DMS153 (cell line): ENCODE measurements around the gene KRT71.
A peak's percentile ranks its signal among the peaks of the same experiment; 100 is the strongest.
"Not testable (repeated sequence)": the region's sequence is repeated elsewhere in the genome, so short reads cannot be mapped to it uniquely, and the experiment has no call there.

Experiments
- DNase-seq: peaks from one replicate; lab custom pipeline; 2025; lab: John Stamatoyannopoulos, UW

KRT71 gene

GRCh38 chr12:52552681-52553195, at the start of gene KRT71:
TSS of gene KRT71 (minus strand) at chr12:52553145. CDS start at chr12:52553077, 68 bp downstream.
- no peak for DNase-seq

GRCh38 chr12:52602552-52602951, 49.6 kb upstream of the KRT71 start:
- DNase-seq = no peak

DNA sequence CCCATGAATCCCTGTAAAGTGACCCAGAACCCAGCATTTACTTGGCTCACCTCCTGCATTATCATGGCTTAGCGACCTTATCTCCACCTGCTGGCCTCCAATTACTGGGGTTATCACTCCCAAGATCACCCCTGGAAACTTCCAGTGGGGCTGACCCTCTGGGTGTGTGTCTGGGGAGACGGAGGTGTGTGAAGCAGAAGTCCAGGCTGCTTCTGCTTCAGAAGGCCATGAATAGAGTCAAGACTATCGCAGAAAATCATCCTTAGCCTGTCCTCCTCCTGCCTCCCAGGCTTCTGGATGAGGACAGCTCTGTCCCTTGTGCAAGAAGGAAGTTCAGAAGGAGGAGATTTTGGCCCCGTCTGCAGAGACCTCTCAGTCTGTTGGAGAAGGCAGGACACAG, 48.7 kb upstream of the KRT71 start:
- no peak for DNase-seq

GRCh38 chr12:52600941-52601481, 48.1 kb upstream of the KRT71 start, which contains the start of gene KRT72:
TSS of gene KRT72 (minus strand) at chr12:52601463. CDS start at chr12:52601452, 11 bp downstream.
- no peak for DNase-seq

DNA sequence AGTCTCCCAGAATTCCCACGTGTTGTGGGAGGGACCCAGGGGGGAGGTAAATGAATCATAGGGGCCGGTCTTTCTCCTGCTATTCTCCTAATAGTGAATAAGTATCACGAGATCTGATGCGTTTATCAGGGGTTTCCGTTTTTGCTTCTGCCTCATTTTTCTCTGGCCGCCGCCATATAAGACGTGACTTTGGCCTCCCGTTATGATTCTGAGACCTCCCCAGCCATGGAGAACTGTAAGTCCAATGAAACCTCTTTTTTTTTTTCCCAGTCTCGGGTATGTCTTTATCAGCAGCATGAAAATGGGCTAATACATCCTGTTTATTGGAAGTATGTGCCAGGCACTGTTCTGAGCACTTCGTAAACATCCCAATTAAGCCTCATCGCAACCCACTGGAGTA, 47.5 kb upstream of the KRT71 start:
- no peak for DNase-seq

DNA sequence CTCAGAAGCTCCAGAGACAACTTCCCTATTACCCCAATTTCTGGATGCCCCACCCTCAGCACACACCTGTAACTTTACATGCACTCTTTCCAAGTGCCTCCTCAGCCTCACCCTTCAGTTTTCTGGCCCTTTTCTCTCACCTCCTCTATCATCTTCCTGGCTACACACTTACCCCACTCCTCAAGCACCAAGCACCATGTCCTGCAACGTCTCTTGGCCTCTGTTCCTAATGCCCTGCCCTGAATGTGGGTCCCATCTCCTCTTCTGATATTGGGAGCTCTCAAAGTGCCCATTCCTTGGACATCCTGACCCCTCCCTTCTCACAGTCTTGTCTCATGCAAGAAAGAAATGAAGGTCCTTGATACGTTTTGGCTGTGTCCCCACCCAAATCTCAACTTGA, 47.1 kb upstream of the KRT71 start:
- DNase-seq = no peak

DNA sequence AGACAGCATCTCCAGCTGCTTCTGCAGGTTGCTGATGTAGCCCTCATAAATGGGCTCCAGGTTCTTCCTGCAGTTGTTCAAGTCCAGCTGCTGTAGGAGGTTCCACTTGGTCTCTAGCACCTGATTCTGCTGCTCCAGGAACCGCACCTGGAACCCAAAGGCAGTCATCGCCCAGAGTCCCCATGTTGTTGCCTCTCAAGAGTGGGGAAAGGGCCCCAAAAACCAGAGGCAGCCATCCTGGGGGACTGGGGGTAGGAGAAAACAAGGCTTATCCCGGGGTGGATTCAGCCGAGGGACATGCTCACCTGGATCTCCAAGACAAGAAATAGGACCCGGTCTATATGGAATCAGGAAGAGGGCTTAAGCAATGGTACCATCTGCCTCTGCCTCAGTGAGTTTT, 46.0 kb upstream of the KRT71 start:
- no peak for DNase-seq

- not testable (repeated sequence) for DNase-seq
These were observed 41.3 kb upstream of the KRT71 start for GRCh38 chr12:52594237-52594636.

DNA sequence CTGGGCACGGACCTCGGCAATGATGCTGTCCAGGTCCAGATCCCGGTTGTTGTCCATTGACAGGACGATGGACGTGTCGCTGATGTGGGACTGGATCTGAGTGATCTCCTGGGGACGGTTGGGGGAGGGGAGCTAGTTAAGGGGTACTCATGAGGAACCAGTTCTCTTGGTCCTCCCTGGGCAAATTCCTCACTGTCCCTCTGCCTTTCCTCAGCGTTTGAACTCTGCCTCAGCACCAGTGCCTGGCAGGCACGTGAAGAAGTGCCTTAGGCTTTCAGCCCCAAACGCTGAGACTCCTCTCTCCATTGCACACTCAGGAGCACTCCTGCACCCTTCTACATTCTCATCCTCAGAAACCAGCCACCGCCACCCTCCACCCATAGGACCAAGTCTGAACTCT, 38.6 kb upstream of the KRT71 start:
- DNase-seq = no peak

DNA sequence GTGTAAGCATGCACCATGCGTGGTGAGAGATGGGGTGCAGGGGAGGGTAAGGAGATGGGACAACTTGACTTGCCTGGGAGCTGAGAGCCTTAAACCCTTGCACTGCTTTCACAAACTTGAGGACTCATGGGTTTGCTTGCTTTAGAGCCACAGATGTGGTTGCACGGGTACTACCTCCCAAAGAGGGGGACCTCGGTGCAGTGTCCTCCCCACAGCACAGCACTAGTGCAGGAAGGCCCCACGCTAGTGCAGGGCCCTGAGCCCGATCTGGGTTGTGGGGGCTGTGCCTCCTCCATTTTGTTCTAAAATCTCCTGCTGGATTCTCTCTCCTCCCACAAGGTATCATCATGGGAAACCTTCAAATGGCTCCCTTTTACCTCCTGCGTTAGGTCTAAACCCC, 37.1 kb upstream of the KRT71 start:
- DNase-seq = no peak

DNA sequence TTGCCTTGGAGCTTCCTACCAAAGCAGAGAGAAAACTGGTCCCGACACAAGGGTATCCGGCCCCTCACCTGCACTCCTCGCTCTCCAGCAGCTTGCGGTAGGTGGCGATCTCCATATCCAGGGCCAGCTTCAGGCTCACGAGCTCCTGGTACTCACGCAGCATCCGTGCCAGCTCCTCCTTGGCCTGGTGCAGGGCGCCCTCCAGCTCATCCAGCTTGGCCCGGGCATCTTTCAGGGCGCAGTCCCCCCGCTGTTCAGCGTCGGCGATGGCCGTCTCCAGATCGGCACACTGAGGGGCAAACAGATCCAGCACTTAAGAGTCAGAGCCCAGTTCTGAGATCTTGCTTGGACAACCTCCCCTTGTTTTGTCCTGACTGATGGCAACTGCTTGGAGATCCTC, 34.6 kb upstream of the KRT71 start:
- DNase-seq = no peak

- DNase-seq = no peak
These were observed 33.0 kb upstream of the KRT71 start for GRCh38 chr12:52585946-52586345.

DNA sequence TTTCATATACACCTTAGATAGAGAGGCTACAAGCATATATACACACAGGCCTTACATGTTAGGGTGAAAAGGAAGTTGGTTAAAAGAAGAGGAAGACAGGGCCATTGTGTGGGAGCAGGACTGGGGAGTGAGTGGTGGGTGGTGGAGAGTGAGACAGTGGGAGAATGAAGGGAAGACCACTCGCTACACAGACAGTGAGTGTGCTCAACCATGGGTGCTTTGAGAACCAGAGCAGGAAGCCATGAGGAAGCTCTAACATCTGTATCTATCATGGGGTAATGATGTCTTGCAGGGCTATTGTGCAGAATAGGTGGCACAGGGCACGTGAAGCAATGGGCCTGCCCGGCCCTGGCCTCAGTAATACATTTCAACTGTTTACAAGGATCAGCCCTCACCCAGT, 32.1 kb upstream of the KRT71 start:
- no peak for DNase-seq

DNA sequence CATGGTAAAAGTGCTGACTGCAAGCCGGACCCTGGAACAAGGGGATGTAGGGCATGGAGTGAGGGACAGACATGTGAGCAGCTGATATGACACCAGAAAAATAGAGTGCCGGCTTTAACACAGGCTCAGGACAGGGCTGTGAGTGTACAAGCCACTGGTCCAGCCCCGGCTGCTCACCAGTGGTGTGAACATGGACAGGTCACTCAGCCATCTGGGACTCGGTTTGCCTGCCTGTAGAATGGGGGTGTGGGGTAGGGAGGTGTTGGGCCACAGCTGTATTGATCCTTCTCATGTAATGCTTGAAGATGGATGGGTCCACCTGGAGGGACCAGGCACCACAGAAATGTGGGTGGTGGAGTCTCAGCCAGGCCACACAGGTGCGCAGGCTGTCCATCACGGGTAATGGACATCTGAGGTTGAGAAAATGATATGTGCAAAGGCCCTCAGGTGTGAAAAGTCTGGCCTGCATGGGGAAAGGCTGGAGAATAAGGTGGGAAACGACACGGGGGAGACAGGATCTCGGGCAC, 31.3 kb upstream of the KRT71 start:
- DNase-seq = no peak

- DNase-seq = peak; percentile 89
These were observed 30.1 kb upstream of the KRT71 start for GRCh38 chr12:52582971-52583456.

DNA sequence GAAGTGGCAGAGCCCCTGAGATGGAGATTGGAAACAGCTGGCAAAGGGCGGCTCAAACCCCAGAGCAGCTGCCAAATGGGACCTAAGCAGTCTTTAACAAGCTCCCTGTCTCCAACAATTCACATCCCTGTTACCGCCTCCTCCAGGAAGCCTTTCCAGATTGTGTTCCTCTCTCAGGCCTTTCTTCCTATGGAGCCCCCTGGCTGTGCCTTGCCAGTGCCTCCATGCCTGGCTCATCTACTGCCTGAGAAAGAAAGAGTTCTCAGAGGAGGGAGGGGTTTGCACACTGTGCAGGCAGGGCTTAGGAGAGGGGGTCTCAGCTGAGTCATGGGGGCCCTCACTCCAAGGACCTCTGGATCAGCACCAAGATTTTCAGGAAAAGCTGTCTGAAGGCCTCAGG, 29.5 kb upstream of the KRT71 start:
- no peak for DNase-seq

DNA sequence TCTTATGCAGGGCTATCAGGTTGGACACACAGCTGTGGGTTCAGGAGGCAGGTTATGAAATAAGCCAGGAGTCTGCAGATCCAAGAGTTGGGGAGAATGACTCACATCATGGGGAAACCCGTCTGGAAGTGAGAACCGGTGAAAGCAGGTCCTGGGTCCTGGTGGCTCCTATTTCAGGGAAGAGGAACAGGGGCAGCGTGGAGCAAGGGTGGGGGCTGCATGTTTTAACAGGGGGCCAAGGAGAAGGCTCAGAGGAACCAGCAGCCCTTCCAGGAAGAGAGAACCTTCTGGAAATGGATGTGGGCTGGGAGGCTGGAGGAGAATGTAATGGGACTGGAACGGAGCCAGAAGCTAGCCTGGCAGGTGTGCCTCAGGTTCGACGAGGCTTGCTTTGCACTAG, 28.5 kb upstream of the KRT71 start:
- DNase-seq = peak; percentile 27

DNA sequence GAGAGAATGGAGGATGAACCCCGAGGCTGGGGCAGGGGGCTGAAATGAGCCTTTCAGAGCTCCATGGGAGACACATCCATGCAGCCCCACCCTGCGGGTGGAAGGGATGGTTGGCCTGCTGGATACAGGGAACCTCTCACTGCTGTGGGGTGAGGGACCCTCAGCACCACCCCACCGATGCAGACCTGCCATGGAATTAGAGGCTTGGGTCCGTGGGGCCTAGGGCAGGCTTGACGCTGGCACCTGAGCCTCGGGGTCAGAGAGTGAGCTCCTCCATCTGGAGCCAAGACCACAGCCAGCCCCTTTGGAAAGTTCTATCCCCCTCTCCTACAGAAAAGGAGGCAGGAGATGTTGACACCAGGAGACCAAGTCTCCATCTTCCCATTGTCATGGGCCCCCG, 28.1 kb upstream of the KRT71 start:
- no peak for DNase-seq

DNA sequence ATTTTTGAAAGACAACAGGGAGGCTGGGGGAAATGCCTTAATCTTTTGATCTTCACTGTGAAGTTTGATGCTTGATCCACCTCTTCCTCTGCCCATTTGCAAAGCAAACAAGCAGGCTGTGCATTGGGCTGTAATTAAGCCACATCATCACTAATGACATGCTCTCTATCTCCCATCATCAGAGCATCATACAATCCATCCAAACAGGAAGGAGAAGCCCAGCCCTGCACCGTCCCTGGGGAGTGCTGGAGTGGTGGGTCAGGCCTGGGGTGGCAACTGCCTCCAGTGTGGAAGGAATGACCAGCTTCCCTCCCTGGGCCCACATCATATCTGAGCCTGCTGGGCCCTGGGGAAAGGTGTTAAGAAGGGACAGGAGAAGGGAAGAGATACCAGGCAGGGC, 27.6 kb upstream of the KRT71 start:
- DNase-seq = peak; percentile 28

GRCh38 chr12:52579468-52580465, 26.8 kb upstream of the KRT71 start:
- no peak for DNase-seq

DNA sequence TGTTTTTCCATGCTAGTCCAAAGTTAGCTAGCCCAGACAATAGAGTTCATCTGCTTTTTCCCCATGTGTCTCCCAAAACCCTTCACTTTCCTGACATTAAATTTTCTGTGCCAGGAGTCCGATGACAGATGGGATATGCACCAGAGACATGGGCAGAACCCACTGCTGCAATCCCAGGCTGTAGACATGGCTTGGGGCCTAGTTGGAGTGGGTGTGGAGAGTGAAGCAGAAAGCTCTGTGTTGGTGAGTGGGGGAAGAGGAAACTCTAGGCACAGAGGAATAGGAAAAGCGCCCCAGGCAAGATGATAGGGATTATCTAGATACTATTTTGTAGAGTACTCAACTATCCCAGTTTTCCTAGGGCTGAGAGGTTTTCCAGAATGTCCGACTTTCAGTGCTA, 25.5 kb upstream of the KRT71 start:
- no peak for DNase-seq

DNA sequence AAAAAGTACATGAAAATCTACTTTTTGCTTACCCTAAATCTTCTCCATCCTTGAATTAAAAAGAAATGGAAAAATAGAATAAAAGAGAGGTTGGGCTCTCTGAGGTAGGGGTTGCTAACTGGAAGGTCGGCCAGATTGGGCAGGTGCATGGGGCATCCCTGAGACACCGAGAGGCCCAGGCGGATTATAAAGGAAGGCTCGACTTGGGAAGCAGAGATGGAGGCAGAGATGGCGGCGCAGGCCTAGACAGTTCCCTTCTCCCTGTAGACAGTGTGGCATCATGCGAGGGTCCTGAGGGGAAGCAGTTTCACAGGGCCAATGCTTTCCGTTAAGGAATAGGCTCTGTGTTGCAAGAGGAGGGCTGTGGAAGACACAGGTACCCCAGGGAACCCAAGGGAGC, 24.4 kb upstream of the KRT71 start:
- DNase-seq = no peak

DNA sequence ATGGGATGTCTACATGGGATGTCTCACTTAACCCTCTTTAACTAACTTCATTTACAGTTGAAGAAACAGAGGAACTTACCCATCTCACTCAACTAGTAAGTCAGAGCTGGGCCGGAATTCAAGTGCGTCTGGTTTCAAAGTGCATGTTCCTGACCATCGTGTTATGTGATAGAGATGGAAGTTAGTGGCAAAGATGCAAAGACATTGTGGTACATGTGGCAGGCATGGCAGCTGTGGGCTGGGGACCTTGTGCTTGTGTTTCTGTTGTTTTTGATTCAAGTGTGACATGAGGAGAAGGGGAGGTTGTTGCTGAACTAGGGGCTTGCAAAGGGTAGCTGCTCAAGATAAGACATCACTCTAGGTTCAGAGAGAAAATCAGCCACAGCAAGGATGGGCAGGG, 23.0 kb upstream of the KRT71 start:
- no peak for DNase-seq
